ENCODE data around the gene DDC.

The DDC gene

DNA sequence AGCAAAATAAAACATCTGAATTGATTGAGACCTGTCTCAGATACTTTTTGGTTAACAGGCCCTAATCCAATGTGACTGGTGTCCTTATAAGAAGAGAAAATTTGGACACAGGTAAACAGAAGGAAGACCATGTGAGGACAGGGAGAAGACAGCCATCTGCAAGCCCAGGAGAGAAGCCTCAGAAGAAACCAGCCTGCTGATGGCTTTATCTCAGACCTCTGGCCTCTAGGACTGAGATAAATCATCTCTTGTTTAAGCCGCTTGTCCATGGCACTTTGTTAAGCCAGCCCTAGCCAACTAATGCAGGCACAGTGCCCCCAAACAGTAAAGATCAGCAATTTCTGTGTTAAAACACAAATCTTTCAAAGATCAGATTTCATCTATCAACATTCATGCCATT, 73.3 kb downstream of the DDC start:
- DNase-seq (ENCODE audit: extremely low read depth in 1 of 2, low read depth in 1 of 2) = no peak

- no peak for DNase-seq (ENCODE audit: extremely low read depth in 1 of 2, low read depth in 1 of 2)
Measured at GRCh38 chr7:50491209-50491608, 74.0 kb downstream of the DDC start.

- DNase-seq (ENCODE audit: extremely low read depth in 1 of 2, low read depth in 1 of 2) = no peak
Measured at GRCh38 chr7:50488379-50488778, 76.8 kb downstream of the DDC start.

GRCh38 chr7:50486512-50486911, 78.7 kb downstream of the DDC start:
- DNase-seq (ENCODE audit: extremely low read depth in 1 of 2, low read depth in 1 of 2) = no peak

DNA sequence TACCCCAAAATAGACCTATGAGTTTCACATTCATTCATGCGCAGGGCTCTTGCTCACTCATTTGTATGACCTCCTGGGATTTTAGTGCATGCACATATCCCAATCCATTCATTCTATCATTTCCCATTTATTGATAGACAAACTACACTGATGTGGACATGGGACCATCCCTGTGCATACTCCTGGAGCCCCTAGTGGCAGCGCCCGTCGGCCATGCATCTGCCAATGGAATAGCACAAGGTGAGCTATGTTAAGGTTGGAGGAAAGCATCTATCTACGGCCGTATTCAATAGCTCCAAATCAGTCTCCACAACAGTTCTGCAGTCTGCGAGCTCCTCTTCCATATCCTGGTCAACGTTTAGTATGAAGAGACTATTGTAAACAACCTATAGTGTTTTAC, 83.3 kb downstream of the DDC start:
- no peak for DNase-seq (ENCODE audit: extremely low read depth in 1 of 2, low read depth in 1 of 2)

DNA sequence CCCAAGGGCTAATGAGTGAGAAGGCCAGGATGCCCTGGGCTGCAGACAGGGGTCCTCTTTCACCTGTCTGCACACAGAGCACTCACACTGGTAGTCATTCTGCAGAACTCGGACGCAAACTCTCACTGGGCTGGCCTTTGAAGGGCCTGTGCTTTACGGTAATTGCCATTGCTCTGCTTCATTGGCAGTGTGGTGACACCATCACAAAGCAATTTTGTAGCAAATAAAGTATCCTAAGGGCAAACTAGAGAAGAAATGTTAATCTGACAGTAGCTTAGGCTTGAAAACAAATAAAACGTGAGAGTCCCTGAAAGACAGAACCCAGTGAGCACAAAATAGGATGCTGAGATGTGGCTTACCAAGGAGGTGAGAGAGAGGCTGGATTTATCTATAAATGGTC, 84.4 kb downstream of the DDC start:
- DNase-seq (ENCODE audit: extremely low read depth in 1 of 2, low read depth in 1 of 2) = no peak

- DNase-seq (ENCODE audit: extremely low read depth in 1 of 2, low read depth in 1 of 2) = no peak
Measured at GRCh38 chr7:50479743-50480517, 85.3 kb downstream of the DDC start.

GRCh38 chr7:50477640-50478039, 87.6 kb downstream of the DDC start:
- DNase-seq (ENCODE audit: extremely low read depth in 1 of 2, low read depth in 1 of 2) = no peak

- no peak for DNase-seq (ENCODE audit: extremely low read depth in 1 of 2, low read depth in 1 of 2)
Measured at GRCh38 chr7:50476953-50477625, 88.1 kb downstream of the DDC start.

DNA sequence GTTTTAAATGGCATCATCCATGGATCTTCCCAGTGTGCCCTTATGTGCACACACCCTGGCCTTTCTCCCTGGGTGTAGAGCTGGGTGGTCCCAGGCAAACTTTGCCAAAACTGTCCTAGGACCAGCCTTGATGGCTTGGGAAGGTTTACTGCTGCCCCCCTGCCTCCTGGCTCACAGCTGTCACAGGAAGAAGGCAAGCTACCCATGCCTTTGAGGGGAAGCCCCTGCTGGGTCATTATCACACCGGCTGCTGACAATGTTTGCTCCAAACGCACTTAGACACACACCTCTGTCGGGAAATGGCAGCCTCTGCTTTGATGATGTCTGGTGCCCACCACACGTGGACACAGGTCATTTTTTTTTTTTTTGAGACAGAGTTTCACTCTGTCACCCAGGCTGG, 89.9 kb downstream of the DDC start:
- DNase-seq (ENCODE audit: extremely low read depth in 1 of 2, low read depth in 1 of 2) = no peak

- no peak for DNase-seq (ENCODE audit: extremely low read depth in 1 of 2, low read depth in 1 of 2)
Measured at GRCh38 chr7:50474382-50475160, 90.6 kb downstream of the DDC start.

- DNase-seq (ENCODE audit: extremely low read depth in 1 of 2, low read depth in 1 of 2) = no peak
Measured at GRCh38 chr7:50473531-50473930, 91.7 kb downstream of the DDC start.

- DNase-seq (ENCODE audit: extremely low read depth in 1 of 2, low read depth in 1 of 2) = no peak
Measured at GRCh38 chr7:50472427-50472826, 92.8 kb downstream of the DDC start.

- no peak for DNase-seq (ENCODE audit: extremely low read depth in 1 of 2, low read depth in 1 of 2)
Measured at GRCh38 chr7:50471970-50472369, 93.2 kb downstream of the DDC start.

DNA sequence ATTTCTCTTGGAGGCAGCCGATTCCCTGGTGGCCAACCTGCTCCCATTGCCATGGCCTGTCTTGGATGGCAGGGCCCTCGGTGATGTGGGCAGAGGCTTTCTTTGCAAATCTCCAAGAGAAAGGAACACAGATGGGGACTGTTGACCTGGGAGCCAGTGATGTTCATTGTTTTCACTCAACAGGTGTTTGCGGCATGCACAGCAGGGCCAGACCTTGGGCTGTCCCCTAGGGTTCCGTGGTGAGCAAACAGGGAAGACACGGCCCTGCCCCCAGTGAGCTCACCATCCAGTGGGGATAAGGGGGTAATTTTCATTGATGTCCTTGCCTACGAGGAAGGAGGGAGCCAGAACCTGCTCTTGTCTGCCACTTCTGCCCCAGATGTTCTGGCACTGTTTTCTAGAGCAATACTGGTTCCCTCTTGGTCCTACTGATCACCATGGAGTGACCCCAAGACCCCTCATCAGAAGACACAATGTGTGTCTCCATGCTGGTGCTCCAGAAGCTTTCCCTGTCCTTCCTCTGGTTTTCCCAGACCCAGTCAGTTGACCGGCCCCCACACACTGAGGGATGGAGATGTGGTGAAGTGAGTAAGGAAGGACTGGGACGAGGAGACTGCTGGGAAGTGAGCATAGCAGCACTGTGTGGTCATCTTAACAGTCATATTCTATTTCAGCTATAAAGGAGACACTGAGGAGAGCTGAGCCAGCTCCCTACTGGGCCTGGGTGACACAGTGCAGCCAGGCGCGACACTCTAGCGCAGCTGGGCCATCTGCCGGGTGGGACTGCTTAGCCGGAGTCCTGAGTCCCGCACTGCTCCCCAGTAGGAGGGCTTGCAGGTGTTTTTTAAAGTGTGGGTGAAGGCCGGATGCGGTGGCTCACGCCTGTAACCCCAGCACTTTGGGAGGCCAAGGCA, 94.7 kb downstream of the DDC start:
- no peak for DNase-seq (ENCODE audit: extremely low read depth in 1 of 2, low read depth in 1 of 2)

- DNase-seq (ENCODE audit: extremely low read depth in 1 of 2, low read depth in 1 of 2) = no peak
Measured at GRCh38 chr7:50469181-50469580, 96.0 kb downstream of the DDC start.

DNA sequence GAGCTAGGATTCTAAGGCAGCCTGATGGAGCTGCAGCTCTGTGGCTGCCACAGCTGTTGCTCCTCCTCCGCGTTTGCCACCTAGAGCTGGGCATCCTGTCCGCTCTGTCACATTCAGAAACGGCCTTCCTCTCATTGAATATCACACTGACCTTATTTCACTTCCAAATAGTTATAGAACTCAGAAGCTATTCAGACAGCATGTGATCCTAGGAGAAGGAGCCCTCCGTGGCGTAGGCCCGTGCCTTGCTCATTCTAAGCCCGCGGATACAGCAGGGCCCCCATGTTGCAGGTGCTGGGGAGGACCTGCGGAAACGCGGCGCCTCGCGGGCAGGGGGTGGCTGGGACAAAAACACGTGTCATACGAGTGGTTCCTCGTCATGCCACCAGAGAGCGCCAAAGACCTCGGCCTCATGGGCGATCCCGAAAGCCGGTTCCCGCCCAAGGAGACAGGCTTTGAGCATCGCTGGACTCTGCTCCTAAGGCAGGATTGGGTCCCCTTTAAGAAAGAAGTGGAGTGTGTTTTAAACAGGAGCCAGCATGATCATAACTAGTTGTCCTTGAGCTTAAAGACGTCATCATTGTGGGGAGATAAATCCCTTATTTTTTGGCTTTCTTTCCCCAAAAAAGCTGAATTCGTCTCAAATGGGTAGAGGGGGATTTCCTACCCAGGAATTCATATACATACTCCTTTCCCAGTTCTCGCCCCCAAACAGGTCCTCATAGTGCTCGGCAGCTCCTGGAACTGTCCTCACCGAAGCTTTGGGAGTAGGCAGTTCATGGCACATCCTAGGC, 97.2 kb downstream of the DDC start:
- peak; percentile 38 to 68 for DNase-seq (ENCODE audit: extremely low read depth in 1 of 2, low read depth in 1 of 2)

- no peak for DNase-seq (ENCODE audit: extremely low read depth in 1 of 2, low read depth in 1 of 2)
Measured at GRCh38 chr7:50466815-50467585, 98.2 kb downstream of the DDC start.

DNA sequence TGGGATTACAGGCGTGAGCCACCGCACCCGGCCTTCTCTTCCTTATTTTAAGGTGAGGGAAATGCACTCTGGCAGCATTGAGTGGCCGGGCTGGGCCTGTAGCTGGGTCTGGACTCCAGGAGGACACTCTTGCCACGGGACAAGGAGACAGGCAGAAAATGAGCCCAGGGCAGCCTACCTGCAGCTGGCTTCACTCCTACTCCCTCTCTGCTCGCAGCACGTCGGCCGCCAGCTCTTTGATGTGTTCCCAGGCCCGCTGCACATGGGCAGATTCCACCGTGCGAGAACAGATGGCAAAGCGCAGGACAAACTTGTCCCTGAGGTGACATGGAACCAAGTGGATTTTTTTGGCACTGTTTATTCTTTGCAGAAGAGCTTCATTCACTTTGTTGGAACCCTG, 102.2 kb downstream of the DDC start:
- DNase-seq (ENCODE audit: extremely low read depth in 1 of 2, low read depth in 1 of 2) = no peak

Data from activated CD8-positive, alpha-beta memory T cell treated with anti-CD3 and anti-CD28 coated beads for 1 hour (primary cell).